Thyroid gland (tissue), 4 donors: ENCODE data around the gene POU2AF1.

Source experiments
- POLR2A ChIP-seq, 2 donors: fragments of 450-650 bp; IDR thresholded peaks; one replicate each; pipeline ENCODE4 v1.6.1; 2017; ENCODE audit warnings: antibody characterized with exemption in 2 of 2, mild to moderate bottlenecking in 2 of 2, moderate library complexity in 1 of 2
- TF ChIP-seq, protein P1 (sequence below), 6 experiments: fragments of 200-600 bp in 3 of 6; fragments of 450-650 bp in 3 of 6; sonication (generic) in 3 of 6; IDR thresholded peaks; one replicate each; pipeline ENCODE4 v1.5.1; 2016 to 2019; ENCODE audit warnings: antibody characterized with exemption in 6 of 6, mild to moderate bottlenecking in 2 of 6, inconsistent platforms in 1 of 6, moderate library complexity in 1 of 6

DNA sequence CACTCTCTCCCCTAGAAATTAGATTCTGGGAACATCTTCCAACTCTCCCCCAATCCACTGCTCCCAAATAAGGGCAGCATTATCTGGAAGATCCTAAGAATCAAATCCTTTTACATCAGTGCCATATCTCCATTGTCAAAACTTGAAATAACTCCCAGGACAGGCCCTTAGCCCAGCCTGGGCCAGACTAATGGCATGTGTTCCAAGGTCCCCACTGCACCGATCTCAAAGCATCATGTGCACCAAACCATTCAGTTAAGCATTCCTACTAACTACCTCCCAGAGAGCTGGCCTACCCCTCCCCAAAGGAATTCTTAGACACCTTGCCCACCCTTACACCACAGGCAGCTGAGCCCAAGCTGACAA is 44.2 kb upstream of the POU2AF1 start:
- TF ChIP-seq, protein P1, sequence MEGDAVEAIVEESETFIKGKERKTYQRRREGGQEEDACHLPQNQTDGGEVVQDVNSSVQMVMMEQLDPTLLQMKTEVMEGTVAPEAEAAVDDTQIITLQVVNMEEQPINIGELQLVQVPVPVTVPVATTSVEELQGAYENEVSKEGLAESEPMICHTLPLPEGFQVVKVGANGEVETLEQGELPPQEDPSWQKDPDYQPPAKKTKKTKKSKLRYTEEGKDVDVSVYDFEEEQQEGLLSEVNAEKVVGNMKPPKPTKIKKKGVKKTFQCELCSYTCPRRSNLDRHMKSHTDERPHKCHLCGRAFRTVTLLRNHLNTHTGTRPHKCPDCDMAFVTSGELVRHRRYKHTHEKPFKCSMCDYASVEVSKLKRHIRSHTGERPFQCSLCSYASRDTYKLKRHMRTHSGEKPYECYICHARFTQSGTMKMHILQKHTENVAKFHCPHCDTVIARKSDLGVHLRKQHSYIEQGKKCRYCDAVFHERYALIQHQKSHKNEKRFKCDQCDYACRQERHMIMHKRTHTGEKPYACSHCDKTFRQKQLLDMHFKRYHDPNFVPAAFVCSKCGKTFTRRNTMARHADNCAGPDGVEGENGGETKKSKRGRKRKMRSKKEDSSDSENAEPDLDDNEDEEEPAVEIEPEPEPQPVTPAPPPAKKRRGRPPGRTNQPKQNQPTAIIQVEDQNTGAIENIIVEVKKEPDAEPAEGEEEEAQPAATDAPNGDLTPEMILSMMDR (IDR thresholded peaks at IDR 0.05): no peak
- TF ChIP-seq POLR2A (IDR thresholded peaks at IDR 0.05): no peak
